Activated CD4-positive, alpha-beta T cell treated with anti-CD3 and anti-CD28 coated beads for 36 hours (primary cell): ENCODE measurements around the gene CNTN1. TPM values are rescaled to one million over a fixed set of nuclear protein-coding genes. Genes with fewer than 3 reads are reported as not detected.

ENCODE experiments used
- ATAC-seq: fragments of 200-7000 bp; cut with Tn5 transposase; one replicate; pipeline ENCODE4 v1.10.0; 2021; ENCODE audit warnings: mild to moderate bottlenecking, moderate library complexity
- CTCF ChIA-PET: fragments of 350-600 bp; sonication (Branson Sonifier 250); formaldehyde crosslinking; loops from one replicate; lab custom pipeline; 2021; ENCODE audit warnings: antibody characterized with exemption; lab: Charles Lee
- POLR2A ChIA-PET: fragments of 350-600 bp; sonication (Branson Sonifier 250); formaldehyde crosslinking; loops from one replicate; lab custom pipeline; 2021; ENCODE audit warnings: antibody characterized with exemption, inconsistent platforms; lab: Charles Lee
- DNase-seq: peaks from one replicate; pipeline ENCODE4 v3.0.0-alpha.2; 2020
- H3K27ac Mint-ChIP-seq: one replicate; pipeline ENCODE4 v1.8.0; 2021; ENCODE audit warnings: mixed read lengths
- H3K27me3 Mint-ChIP-seq: one replicate; pipeline ENCODE4 v1.8.0; 2021; ENCODE audit warnings: mixed read lengths
- H3K36me3 Mint-ChIP-seq: one replicate; pipeline ENCODE4 v1.8.0; 2021; ENCODE audit warnings: low read depth, mixed read lengths
- H3K4me1 Mint-ChIP-seq: one replicate; pipeline ENCODE4 v1.8.0; 2021; ENCODE audit warnings: mixed read lengths
- H3K4me3 Mint-ChIP-seq: one replicate; pipeline ENCODE4 v1.8.0; 2021; ENCODE audit warnings: mild to moderate bottlenecking, moderate library complexity, mixed read lengths
- H3K9me3 Mint-ChIP-seq: one replicate; pipeline ENCODE4 v1.8.0; 2021; ENCODE audit warnings: low read depth, mixed read lengths
- intact Hi-C, 2 experiments: fragments of 100-400 bp; cut with DNase I in 1 of 2; cut with micrococcal nuclease in 1 of 2; formaldehyde crosslinking; loops; one replicate each; pipeline versions ENCODE4 v1.14.2 to v1.15.1; 2022 to 2024; cut with DNase I, micrococcal nuclease
- total RNA-seq, 2 experiments: library from RNA; stranded (reverse); gene quantifications; one replicate each; pipeline ENCODE4 v1.2.3, GENCODE V29; 2021

CNTN1 gene
- total RNA-seq, 2 experiments from 2014 or later: not detected

DNA sequence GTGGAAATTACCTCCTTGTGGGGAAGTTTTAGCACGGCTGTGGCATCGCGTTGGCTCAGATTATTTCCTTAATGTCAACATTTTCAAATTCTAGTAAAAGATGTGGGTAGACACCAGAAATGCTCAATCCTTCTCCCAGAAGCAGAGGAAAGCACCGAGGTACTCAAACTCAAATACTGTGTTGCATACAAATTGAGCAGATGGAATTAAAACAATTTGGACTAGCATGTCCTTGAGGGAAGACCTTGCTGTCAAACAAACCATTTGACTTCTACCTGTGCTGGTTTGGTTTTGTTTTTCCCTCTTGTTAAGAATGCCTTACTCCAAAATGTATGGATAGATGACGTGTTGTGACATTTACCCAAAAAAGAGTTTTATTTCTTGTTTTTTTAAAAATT, 136.4 kb downstream of the CNTN1 start:
- CTCF ChIA-PET: no interaction called here
- POLR2A ChIA-PET: no interaction called here
- Mint-ChIP-seq H3K4me1 (no peaks in the 10 kb centered on the region), H3K27me3 (no peaks in the 10 kb centered on the region), H3K4me3 (no peak overlapping the region), H3K36me3 (no peaks in the 10 kb centered on the region), H3K27ac (no peak overlapping the region), H3K9me3 (no peaks in the 10 kb centered on the region)
- no peak for DNase-seq
- intact Hi-C loops: no loop called here
- ATAC-seq: no peak

GRCh38 chr12:40829738-40830144, 137.5 kb downstream of the CNTN1 start:
- no peaks in the 10 kb centered on the region for H3K36me3 Mint-ChIP-seq
- DNase-seq: no peak
- no peak for ATAC-seq
- no peak overlapping the region for H3K27ac Mint-ChIP-seq
- CTCF ChIA-PET: no interaction called here
- intact Hi-C loops: no loop called here
- no peak overlapping the region for H3K4me3 Mint-ChIP-seq
- no peaks in the 10 kb centered on the region for H3K4me1 Mint-ChIP-seq
- no peaks in the 10 kb centered on the region for H3K9me3 Mint-ChIP-seq
- POLR2A ChIA-PET: no interaction called here
- no peaks in the 10 kb centered on the region for H3K27me3 Mint-ChIP-seq

DNA sequence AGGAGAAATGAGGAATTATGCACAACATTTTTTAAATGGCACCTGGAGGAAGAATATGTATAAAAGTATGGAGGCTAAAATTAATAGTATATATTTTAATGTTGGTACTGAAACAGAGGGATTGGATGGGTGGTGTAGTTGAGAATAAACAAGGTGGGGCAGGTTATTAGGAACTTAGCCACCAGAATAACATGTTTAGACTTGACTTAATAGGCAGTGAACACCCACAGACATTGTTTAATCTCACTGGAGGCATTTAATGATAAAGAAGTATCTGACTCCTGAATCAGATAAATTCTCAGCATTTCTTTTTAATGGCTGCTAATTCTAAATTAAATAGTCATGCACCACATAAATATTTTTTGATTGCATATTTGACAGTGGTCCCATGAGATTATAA, 139.7 kb downstream of the CNTN1 start:
- ATAC-seq (no peak), DNase-seq (no peak)
- intact Hi-C loops: no loop called here
- H3K4me3 Mint-ChIP-seq: no peak overlapping the region
- no peaks in the 10 kb centered on the region for H3K4me1 Mint-ChIP-seq
- H3K9me3 Mint-ChIP-seq: no peaks in the 10 kb centered on the region
- ChIA-PET CTCF (no interaction called here), POLR2A (no interaction called here)
- H3K27me3 Mint-ChIP-seq: no peaks in the 10 kb centered on the region
- H3K36me3 Mint-ChIP-seq: no peaks in the 10 kb centered on the region
- H3K27ac Mint-ChIP-seq: no peak overlapping the region

DNA sequence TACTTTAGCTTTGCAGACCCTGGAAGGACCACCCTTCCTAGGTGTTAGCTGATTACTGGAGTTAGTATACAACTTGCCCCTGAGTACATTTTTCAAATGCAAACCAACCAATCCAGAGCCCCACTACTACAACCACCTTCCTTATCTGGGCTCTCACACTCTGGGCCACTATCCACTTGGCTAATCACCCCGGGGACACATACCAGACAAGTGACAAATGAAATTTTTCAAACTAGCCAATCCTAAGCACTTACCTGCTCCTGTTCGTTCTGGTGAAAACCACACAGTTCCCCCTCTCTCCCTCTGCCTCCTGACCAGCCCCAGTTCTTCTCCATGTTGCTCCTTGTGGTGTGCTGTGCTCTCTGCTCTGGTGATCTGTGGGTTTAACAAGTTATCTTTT, 140.4 kb downstream of the CNTN1 start:
- no peaks in the 10 kb centered on the region for H3K27me3 Mint-ChIP-seq
- CTCF ChIA-PET: no interaction called here
- no peak overlapping the region for H3K27ac Mint-ChIP-seq
- no peak for DNase-seq
- H3K4me1 Mint-ChIP-seq: no peaks in the 10 kb centered on the region
- intact Hi-C loops: no loop called here
- H3K36me3 Mint-ChIP-seq: no peaks in the 10 kb centered on the region
- no peak for ATAC-seq
- H3K9me3 Mint-ChIP-seq: no peaks in the 10 kb centered on the region
- no peak overlapping the region for H3K4me3 Mint-ChIP-seq
- POLR2A ChIA-PET: no interaction called here

GRCh38 chr12:40833818-40834217, 141.6 kb downstream of the CNTN1 start:
- ChIA-PET POLR2A (no interaction called here), CTCF (no interaction called here)
- ATAC-seq (no peak), DNase-seq (no peak)
- Mint-ChIP-seq H3K4me3 (no peak overlapping the region), H3K36me3 (no peaks in the 10 kb centered on the region), H3K27me3 (no peaks in the 10 kb centered on the region), H3K27ac (no peak overlapping the region), H3K4me1 (no peaks in the 10 kb centered on the region), H3K9me3 (no peaks in the 10 kb centered on the region)
- intact Hi-C loops: no loop called here

DNA sequence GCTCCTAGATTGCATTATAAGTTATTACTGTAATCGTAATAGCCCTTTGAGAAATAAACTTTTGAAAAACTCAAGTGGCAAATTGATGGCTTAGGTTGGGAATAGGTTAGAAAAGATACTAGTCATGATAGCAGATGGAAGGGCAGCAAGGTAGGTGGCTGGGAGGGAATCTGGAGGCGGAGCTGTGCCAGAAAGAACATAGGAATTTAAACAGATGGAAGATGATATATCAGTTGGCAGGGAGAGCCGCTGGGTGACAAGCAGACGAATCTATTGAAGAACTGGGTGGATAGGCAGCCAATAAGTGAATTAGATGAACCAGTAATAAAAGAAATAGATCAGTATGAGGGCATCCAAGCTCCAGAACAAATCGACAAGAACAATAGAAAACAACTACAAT, 142.1 kb downstream of the CNTN1 start:
- H3K4me1 Mint-ChIP-seq: no peaks in the 10 kb centered on the region
- intact Hi-C loops: no loop called here
- no peaks in the 10 kb centered on the region for H3K27me3 Mint-ChIP-seq
- CTCF ChIA-PET: no interaction called here
- DNase-seq (no peak), ATAC-seq (no peak)
- no peaks in the 10 kb centered on the region for H3K9me3 Mint-ChIP-seq
- POLR2A ChIA-PET: no interaction called here
- H3K27ac Mint-ChIP-seq: no peak overlapping the region
- no peak overlapping the region for H3K4me3 Mint-ChIP-seq
- no peaks in the 10 kb centered on the region for H3K36me3 Mint-ChIP-seq

GRCh38 chr12:40837891-40838429, 145.7 kb downstream of the CNTN1 start:
- ChIA-PET POLR2A (no interaction called here), CTCF (no interaction called here)
- DNase-seq: no peak
- no peak overlapping the region for H3K27ac Mint-ChIP-seq
- H3K27me3 Mint-ChIP-seq: no peaks in the 10 kb centered on the region
- no peaks in the 10 kb centered on the region for H3K36me3 Mint-ChIP-seq
- intact Hi-C loops: no loop called here
- ATAC-seq: no peak
- H3K4me3 Mint-ChIP-seq: no peak overlapping the region
- H3K4me1 Mint-ChIP-seq: no peaks in the 10 kb centered on the region
- H3K9me3 Mint-ChIP-seq: no peaks in the 10 kb centered on the region

GRCh38 chr12:40843495-40843894, 151.3 kb downstream of the CNTN1 start:
- no peak overlapping the region for H3K27ac Mint-ChIP-seq
- ChIA-PET CTCF (no interaction called here), POLR2A (no interaction called here)
- no peaks in the 10 kb centered on the region for H3K4me1 Mint-ChIP-seq
- no peak overlapping the region for H3K4me3 Mint-ChIP-seq
- ATAC-seq: no peak
- H3K27me3 Mint-ChIP-seq: no peaks in the 10 kb centered on the region
- no peak for DNase-seq
- H3K36me3 Mint-ChIP-seq: no peaks in the 10 kb centered on the region
- intact Hi-C loops: no loop called here
- no peaks in the 10 kb centered on the region for H3K9me3 Mint-ChIP-seq

GRCh38 chr12:40853221-40853620, 161.0 kb downstream of the CNTN1 start:
- H3K36me3 Mint-ChIP-seq: no peaks in the 10 kb centered on the region
- ATAC-seq (no peak), DNase-seq (no peak)
- no peaks in the 10 kb centered on the region for H3K4me1 Mint-ChIP-seq
- no peaks in the 10 kb centered on the region for H3K9me3 Mint-ChIP-seq
- ChIA-PET CTCF (no interaction called here), POLR2A (no interaction called here)
- no peak overlapping the region for H3K27ac Mint-ChIP-seq
- intact Hi-C loops: no loop called here
- no peak overlapping the region for H3K4me3 Mint-ChIP-seq
- no peaks in the 10 kb centered on the region for H3K27me3 Mint-ChIP-seq

GRCh38 chr12:40854604-40855003, 162.4 kb downstream of the CNTN1 start:
- Mint-ChIP-seq H3K9me3 (no peaks in the 10 kb centered on the region), H3K36me3 (no peaks in the 10 kb centered on the region), H3K27me3 (no peaks in the 10 kb centered on the region), H3K4me1 (no peaks in the 10 kb centered on the region), H3K4me3 (no peak overlapping the region), H3K27ac (no peak overlapping the region)
- ATAC-seq: no peak
- DNase-seq: no peak
- ChIA-PET POLR2A (no interaction called here), CTCF (no interaction called here)
- intact Hi-C loops: no loop called here

DNA sequence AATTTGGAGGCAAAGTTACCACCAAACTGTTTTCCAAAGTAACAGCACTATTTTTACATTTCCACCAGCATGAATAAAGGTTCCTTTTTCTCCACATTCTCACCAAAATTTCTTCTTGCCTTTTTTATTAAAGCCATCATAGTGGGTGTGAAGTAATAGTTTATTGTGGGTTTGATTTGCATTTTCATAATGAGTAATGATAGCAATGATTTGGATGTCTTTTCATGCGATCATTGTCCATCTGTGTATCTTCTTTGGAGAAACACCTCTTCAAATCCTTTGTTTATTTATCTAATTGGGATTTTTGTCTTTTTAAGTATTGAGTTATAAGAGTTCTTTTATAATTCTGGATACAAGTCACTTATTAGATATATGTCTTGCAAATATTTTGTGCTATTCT, 172.7 kb downstream of the CNTN1 start:
- Mint-ChIP-seq H3K27me3 (no peaks in the 10 kb centered on the region), H3K9me3 (no peaks in the 10 kb centered on the region), H3K4me1 (no peaks in the 10 kb centered on the region), H3K36me3 (no peaks in the 10 kb centered on the region), H3K4me3 (no peak overlapping the region), H3K27ac (no peak overlapping the region)
- ATAC-seq (no peak), DNase-seq (no peak)
- intact Hi-C loops: no loop called here
- ChIA-PET POLR2A (no interaction called here), CTCF (no interaction called here)

DNA sequence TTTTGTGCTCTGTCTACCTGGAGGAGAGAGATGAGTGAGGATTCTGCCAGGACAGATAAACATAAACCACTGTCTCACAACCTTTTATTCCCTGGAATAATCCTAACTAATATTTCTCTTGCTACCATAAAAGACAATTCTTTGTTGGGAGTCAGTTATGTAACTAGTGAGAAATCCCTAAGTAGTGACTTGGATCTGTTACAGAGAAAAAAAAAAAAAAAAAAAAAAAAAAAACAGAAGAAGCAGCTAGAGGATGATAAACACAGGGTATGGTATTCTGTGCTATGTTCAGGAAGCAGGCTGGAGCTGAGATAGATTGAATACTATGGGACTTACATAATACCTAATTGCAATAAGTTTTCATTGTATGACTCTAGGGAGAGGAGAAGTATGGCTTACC, 178.7 kb downstream of the CNTN1 start:
- Mint-ChIP-seq H3K9me3 (no peaks in the 10 kb centered on the region), H3K36me3 (no peaks in the 10 kb centered on the region), H3K27ac (no peak overlapping the region), H3K4me1 (no peaks in the 10 kb centered on the region), H3K4me3 (no peak overlapping the region), H3K27me3 (no peaks in the 10 kb centered on the region)
- DNase-seq: no peak
- ATAC-seq: no peak
- ChIA-PET CTCF (no interaction called here), POLR2A (no interaction called here)
- intact Hi-C loops: no loop called here

- ATAC-seq: no peak
- DNase-seq: no peak
- Mint-ChIP-seq H3K4me3 (no peak overlapping the region), H3K4me1 (no peaks in the 10 kb centered on the region), H3K9me3 (no peaks in the 10 kb centered on the region), H3K27ac (no peak overlapping the region), H3K36me3 (no peaks in the 10 kb centered on the region), H3K27me3 (no peaks in the 10 kb centered on the region)
- intact Hi-C loops: no loop called here
- ChIA-PET POLR2A (no interaction called here), CTCF (no interaction called here)
Observed at GRCh38 chr12:40874868-40875267, 182.6 kb downstream of the CNTN1 start.
